ENCODE measurements around the gene SPOPL.
"Not testable (repeated sequence)": the region's sequence is repeated elsewhere in the genome, so short reads cannot be mapped to it uniquely, and the experiment has no call there.

Gene SPOPL

GRCh38 chr2:138512672-138513071 lies 11.1 kb downstream of the SPOPL start:
- no peak overlapping the region for H3K4me2 ChIP-seq

GRCh38 chr2:138514173-138514572 lies 12.6 kb downstream of the SPOPL start:
- Histone ChIP-seq H3K36me3 (peaks cover 7 to 25% (median 13%) of the 10 kb centered on the region in 11 experiments; a peak in 17 of 22 replicates), H3K9ac (no peak overlapping the region), H3K9me3 (replicated peaks in 1 of 11) (peaks cover 0 to 23% (median 13%) of the 10 kb centered on the region in 11 experiments; a peak in 14 of 22 replicates), H3K27ac (no peak overlapping the region), H3K4me1 (peaks cover 10 to 27% (median 17%) of the 10 kb centered on the region in 10 experiments), H4K20me1 (peaks cover 66 to 100% (median 82%) of the 10 kb centered on the region in 11 experiments), H3K4me3 (no peak overlapping the region), H3K27me3 (peaks cover 0 to 10% (median 0%) of the 10 kb centered on the region in 11 experiments; a peak in 1 of 22 replicates), H3K4me2 (0 out of 22 replicates have a peak overlapping the region, but pooled peaks of 1 of the 11 experiments have one; percentile 24)
- no peak for TF ChIP-seq Cebpa-rat (IDR thresholded peaks at IDR 0.05)

More at GRCh38 chr2:138512672-138513071, 11.1 kb downstream of the SPOPL start:
- peaks cover 8 to 30% (median 14%) of the 10 kb centered on the region in 11 experiments; a peak in 18 of 22 replicates for H3K36me3 ChIP-seq
- TF ChIP-seq Cebpa-rat (IDR thresholded peaks at IDR 0.05), result no peak
- no peak overlapping the region for H3K9ac ChIP-seq
- peaks cover 51 to 100% (median 76%) of the 10 kb centered on the region in 11 experiments for H4K20me1 ChIP-seq
- H3K4me1 ChIP-seq, result peaks cover 10 to 27% (median 17%) of the 10 kb centered on the region in 10 experiments
- H3K27ac ChIP-seq, result no peak overlapping the region
- H3K4me3 ChIP-seq, result no peak overlapping the region
- peaks cover 0 to 10% (median 0%) of the 10 kb centered on the region in 11 experiments; a peak in 1 of 22 replicates for H3K27me3 ChIP-seq
- peaks cover 0 to 23% (median 13%) of the 10 kb centered on the region in 11 experiments; a peak in 14 of 22 replicates for H3K9me3 ChIP-seq (replicated peaks in 1 of 11)

GRCh38 chr2:138515092-138515491 lies 13.5 kb downstream of the SPOPL start:
- peaks cover 3 to 21% (median 7%) of the 10 kb centered on the region in 11 experiments; a peak in 15 of 22 replicates for H3K36me3 ChIP-seq
- peaks cover 0 to 10% (median 0%) of the 10 kb centered on the region in 11 experiments; a peak in 1 of 22 replicates for H3K27me3 ChIP-seq
- no peak for TF ChIP-seq Cebpa-rat (IDR thresholded peaks at IDR 0.05)

GRCh38 chr2:138516030-138516704 lies 14.6 kb downstream of the SPOPL start:
- Histone ChIP-seq H3K9me3 (replicated peaks in 1 of 11) (peaks cover 0 to 12% (median 6%) of the 10 kb centered on the region in 11 experiments; a peak in 13 of 22 replicates), H3K36me3 (peaks cover 0 to 17% (median 4%) of the 10 kb centered on the region in 11 experiments; a peak in 10 of 22 replicates), H3K4me3 (no peak overlapping the region), H4K20me1 (peaks cover 83 to 100% (median 94%) of the 10 kb centered on the region in 11 experiments), H3K4me2 (peak overlapping the region; percentile 3 to 62 (median 35); a peak in 20 of 22 replicates), H3K9ac (no peak overlapping the region), H3K4me1 (peaks cover 10 to 27% (median 17%) of the 10 kb centered on the region in 10 experiments), H3K27ac (no peak overlapping the region), H3K27me3 (peaks cover 0 to 10% (median 0%) of the 10 kb centered on the region in 11 experiments; a peak in 1 of 22 replicates)
- no peak for TF ChIP-seq Cebpa-rat (IDR thresholded peaks at IDR 0.05)

More at GRCh38 chr2:138515092-138515491, 13.5 kb downstream of the SPOPL start:
- Histone ChIP-seq H4K20me1 (peaks cover 74 to 100% (median 90%) of the 10 kb centered on the region in 11 experiments), H3K4me3 (no peak overlapping the region), H3K9ac (no peak overlapping the region), H3K27ac (no peak overlapping the region), H3K4me2 (peak overlapping the region in 4 of 11 experiments; percentile 27 to 56 (median 40); a peak in 10 of 22 replicates), H3K4me1 (peaks cover 10 to 27% (median 17%) of the 10 kb centered on the region in 10 experiments), H3K9me3 (replicated peaks in 1 of 11) (peaks cover 0 to 19% (median 11%) of the 10 kb centered on the region in 11 experiments; a peak in 13 of 22 replicates)

GRCh38 chr2:138518860-138519259 lies 17.3 kb downstream of the SPOPL start:
- peaks cover 16 to 25% (median 22%) of the 10 kb centered on the region in 11 experiments for H3K36me3 ChIP-seq
- no peak overlapping the region for H3K27ac ChIP-seq
- H3K4me1 ChIP-seq, result peaks cover 10 to 32% (median 19%) of the 10 kb centered on the region in 10 experiments
- H3K4me3 ChIP-seq, result no peak overlapping the region
- H3K9ac ChIP-seq, result no peak overlapping the region
- H3K27me3 ChIP-seq, result peaks cover 0 to 10% (median 0%) of the 10 kb centered on the region in 11 experiments; a peak in 1 of 22 replicates
- peaks cover 68 to 99% (median 82%) of the 10 kb centered on the region in 11 experiments for H4K20me1 ChIP-seq
- no peak overlapping the region for H3K4me2 ChIP-seq
- H3K9me3 ChIP-seq (replicated peaks in 1 of 11), result peaks cover 9 to 24% (median 14%) of the 10 kb centered on the region in 11 experiments
- TF ChIP-seq Cebpa-rat (IDR thresholded peaks at IDR 0.05), result no peak

- peaks cover 21 to 38% (median 29%) of the 10 kb centered on the region in 11 experiments for H3K9me3 ChIP-seq (replicated peaks in 1 of 11)
- H4K20me1 ChIP-seq, result peaks cover 38 to 98% (median 60%) of the 10 kb centered on the region in 11 experiments
- H3K27me3 ChIP-seq, result no peaks in the 10 kb centered on the region
- no peak overlapping the region for H3K9ac ChIP-seq
- H3K36me3 ChIP-seq, result peaks cover 26 to 47% (median 31%) of the 10 kb centered on the region in 11 experiments
- peaks cover 0 to 9% (median 0%) of the 10 kb centered on the region in 10 experiments; a peak in 3 of 20 replicates for H3K4me1 ChIP-seq
- no peak for TF ChIP-seq Cebpa-rat (IDR thresholded peaks at IDR 0.05)
- H3K4me3 ChIP-seq, result no peak overlapping the region
- H3K27ac ChIP-seq, result no peak overlapping the region
- H3K4me2 ChIP-seq, result no peak overlapping the region
These were observed 20.3 kb downstream of the SPOPL start for GRCh38 chr2:138521821-138522220.

- H4K20me1 ChIP-seq, result peaks cover 32 to 98% (median 56%) of the 10 kb centered on the region in 11 experiments
- no peaks in the 10 kb centered on the region for H3K27me3 ChIP-seq
- no peak overlapping the region for H3K9ac ChIP-seq
- no peak for TF ChIP-seq Cebpa-rat (IDR thresholded peaks at IDR 0.05)
- H3K4me2 ChIP-seq, result no peak overlapping the region
- no peak overlapping the region for H3K4me3 ChIP-seq
- H3K9me3 ChIP-seq (replicated peaks in 1 of 11), result peaks cover 21 to 38% (median 29%) of the 10 kb centered on the region in 11 experiments
- peaks cover 26 to 53% (median 31%) of the 10 kb centered on the region in 11 experiments for H3K36me3 ChIP-seq
- H3K4me1 ChIP-seq, result peaks cover 0 to 9% (median 0%) of the 10 kb centered on the region in 10 experiments; a peak in 3 of 20 replicates
- H3K27ac ChIP-seq, result no peak overlapping the region
These were observed 21.0 kb downstream of the SPOPL start for GRCh38 chr2:138522556-138522955.

GRCh38 chr2:138523018-138523672 lies 21.6 kb downstream of the SPOPL start:
- Histone ChIP-seq H3K4me2 (peak overlapping the region in 2 of 11 experiments; percentile 14 to 18; a peak in 1 of 22 replicates), H4K20me1 (peaks cover 32 to 98% (median 56%) of the 10 kb centered on the region in 11 experiments), H3K36me3 (peaks cover 26 to 59% (median 31%) of the 10 kb centered on the region in 11 experiments), H3K9me3 (replicated peaks in 1 of 11) (peaks cover 21 to 38% (median 29%) of the 10 kb centered on the region in 11 experiments)
- not testable (repeated sequence) for H3K9ac ChIP-seq, H3K4me3 ChIP-seq, H3K27ac ChIP-seq, H3K27me3 ChIP-seq, H3K4me1 ChIP-seq

- 0 out of 22 replicates have a peak overlapping the region, but pooled peaks of 1 of the 11 experiments have one; percentile 14 for H3K4me2 ChIP-seq
- not testable (repeated sequence) for H3K9ac ChIP-seq, H3K4me1 ChIP-seq, H3K27me3 ChIP-seq, H3K27ac ChIP-seq, H3K4me3 ChIP-seq
- H3K9me3 ChIP-seq (replicated peaks in 1 of 11), result peaks cover 21 to 38% (median 29%) of the 10 kb centered on the region in 11 experiments
- H3K36me3 ChIP-seq, result peaks cover 26 to 62% (median 31%) of the 10 kb centered on the region in 11 experiments
- H4K20me1 ChIP-seq, result peaks cover 31 to 98% (median 56%) of the 10 kb centered on the region in 11 experiments
These were observed 22.1 kb downstream of the SPOPL start for GRCh38 chr2:138523673-138524042.

GRCh38 chr2:138524353-138524752 lies 22.8 kb downstream of the SPOPL start:
- not testable (repeated sequence) for H3K4me2 ChIP-seq, H3K27me3 ChIP-seq, H3K27ac ChIP-seq, H3K9ac ChIP-seq, H3K4me3 ChIP-seq, H3K4me1 ChIP-seq
- Histone ChIP-seq H4K20me1 (peaks cover 27 to 98% (median 56%) of the 10 kb centered on the region in 11 experiments), H3K36me3 (peaks cover 26 to 62% (median 31%) of the 10 kb centered on the region in 11 experiments), H3K9me3 (replicated peaks in 1 of 11) (peaks cover 21 to 38% (median 29%) of the 10 kb centered on the region in 11 experiments)

Measured in BLaER1 treated with 17β-estradiol and CSF1 and Interleukin-3, amounts not matched to agents 10 nM and 100 nM (cell line).